Activated CD4-positive, CD25-positive, alpha-beta regulatory T cell treated with anti-CD3 and anti-CD28 coated beads, Interleukin-2, amount 50 U/mL, for 16 hours (primary cell): Measurements from ENCODE around the gene BEX4.
"Not testable (repeated sequence)": the region's sequence is repeated elsewhere in the genome, so short reads cannot be mapped to it uniquely, and the experiment has no call there.

Experiments
- DNase-seq: peaks from one replicate; pipeline ENCODE4 v3.0.0-alpha.2; 2020; ENCODE audit warnings: low read depth, low spot score

The BEX4 gene, protein sequence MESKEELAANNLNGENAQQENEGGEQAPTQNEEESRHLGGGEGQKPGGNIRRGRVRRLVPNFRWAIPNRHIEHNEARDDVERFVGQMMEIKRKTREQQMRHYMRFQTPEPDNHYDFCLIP

DNA sequence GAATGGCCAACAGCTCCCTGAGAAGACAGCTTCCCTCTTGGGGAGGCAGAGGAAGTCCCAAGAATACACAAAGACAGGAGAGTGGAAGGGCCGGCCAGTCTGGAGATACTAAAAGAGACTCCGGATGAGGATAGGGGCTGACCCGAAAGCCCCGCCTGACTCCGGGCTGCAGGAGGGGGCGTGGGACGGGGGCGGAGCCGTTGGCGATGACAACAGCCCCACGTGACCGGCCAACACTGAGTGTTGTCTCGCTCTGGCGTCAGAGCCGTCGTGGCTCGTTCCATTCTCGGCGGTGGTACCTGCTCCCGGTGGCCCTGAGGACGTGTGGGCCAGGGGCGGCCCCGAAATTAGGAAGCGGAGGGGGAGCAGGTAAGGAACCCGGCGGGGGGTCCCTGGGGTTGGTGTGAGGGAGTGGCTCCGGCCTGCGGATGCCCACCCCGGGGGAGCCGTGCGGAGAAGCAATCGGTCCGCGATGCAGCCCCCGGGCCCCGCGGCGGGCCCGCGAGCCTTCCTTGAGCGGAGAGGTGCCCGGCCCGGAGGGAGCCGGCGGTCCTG is at the start of gene BEX4:
Gene BEX4 (plus strand): TSS at position 239 of the 555 bp plus-strand sequence. CDS start 1,046 bp downstream, outside the sequence.
- DNase-seq: peak; percentile 51

DNA sequence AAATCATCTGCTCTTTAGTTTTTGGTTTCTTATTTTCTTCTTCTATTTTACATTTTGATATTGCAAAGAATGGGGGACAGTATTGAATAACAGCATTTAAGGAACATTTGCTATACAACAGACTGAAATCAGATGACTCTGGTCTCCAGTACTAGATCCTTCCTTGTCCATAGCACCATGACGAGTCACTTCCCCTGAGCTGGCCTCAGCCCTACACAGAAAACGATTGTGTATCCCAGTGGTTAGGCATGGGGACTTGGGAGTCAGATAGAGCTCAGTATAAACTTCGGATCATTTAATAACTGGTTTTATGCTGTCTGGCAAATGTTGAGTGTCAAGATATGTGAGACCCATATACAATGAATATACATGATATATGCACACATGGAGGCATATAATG is 44.7 kb upstream of the BEX4 start:
- no peak for DNase-seq

DNA sequence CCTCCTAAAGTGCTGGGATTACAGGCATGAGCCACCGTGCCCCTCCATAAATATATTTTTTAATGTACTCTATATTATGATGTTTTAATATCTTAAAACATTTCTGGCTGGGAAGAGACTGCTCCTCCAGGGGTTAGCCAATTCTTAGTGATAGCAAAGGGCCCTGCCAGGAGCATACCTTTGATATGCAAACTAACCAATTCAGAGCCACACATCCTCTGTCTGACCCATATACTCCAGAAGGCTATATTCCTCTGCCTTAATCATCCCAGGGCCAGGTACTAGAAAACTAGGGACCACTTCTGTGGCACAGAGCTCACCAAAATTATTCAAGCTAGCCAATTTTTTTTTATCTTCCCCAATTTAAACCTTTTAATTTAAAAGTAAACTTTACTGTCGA is 43.6 kb upstream of the BEX4 start:
- DNase-seq: no peak

DNA sequence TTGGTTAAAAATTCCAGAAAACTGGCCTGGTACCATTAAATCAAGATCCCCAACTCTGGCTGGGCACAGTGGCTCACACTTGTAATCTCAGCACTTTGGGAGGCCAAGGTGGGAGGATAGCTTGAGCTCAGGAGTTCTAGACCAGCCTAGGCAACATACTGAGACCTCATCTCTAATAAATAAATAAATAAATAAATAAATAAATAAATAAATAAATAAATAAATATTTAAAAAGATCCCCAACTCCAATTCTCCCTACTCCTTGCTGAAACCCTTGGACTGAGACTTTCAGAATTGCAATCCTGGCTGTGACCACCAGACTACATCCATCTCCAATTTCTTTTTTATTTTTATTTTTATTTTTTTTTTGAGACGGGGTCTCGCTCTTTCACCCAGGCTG is 39.7 kb upstream of the BEX4 start:
- not testable (repeated sequence) for DNase-seq

DNA sequence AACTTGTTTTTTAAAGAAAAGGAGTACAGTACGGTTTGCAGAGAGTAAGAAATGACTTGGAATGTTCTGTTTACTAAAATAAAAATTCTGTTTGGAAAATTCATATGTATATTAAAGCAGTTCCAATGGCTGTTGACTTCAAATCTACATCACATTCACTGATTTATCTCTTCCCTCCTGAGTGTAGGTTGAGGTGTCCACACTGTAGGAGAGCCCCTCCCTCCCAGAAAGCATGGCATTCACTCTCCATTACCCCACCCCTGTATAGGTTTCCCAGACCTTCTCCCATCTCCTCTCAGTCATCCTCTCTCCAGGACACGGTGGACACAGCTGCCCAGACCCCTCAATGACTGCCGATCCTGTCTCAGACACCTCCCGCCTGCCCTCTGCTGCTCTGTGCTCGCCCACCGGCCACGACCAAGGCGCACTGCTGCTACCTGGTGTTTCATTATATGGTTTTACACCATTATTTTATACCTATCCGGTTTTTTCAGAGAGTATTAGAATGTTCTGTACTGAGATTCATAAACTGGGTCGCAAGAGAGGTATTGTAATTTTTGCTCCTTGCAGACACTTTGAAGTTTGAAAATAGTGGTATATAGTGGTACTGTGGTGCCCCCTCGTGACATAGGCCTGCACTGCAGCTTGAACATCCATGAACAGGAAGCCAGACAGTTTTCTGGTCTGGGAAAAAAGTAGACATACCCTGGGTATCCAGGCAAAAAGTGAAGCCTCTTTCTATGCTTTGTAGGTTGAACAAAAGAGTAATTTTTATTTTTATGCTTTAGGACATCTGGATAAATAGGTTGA is 38.8 kb upstream of the BEX4 start:
- DNase-seq: peak; percentile 10

DNA sequence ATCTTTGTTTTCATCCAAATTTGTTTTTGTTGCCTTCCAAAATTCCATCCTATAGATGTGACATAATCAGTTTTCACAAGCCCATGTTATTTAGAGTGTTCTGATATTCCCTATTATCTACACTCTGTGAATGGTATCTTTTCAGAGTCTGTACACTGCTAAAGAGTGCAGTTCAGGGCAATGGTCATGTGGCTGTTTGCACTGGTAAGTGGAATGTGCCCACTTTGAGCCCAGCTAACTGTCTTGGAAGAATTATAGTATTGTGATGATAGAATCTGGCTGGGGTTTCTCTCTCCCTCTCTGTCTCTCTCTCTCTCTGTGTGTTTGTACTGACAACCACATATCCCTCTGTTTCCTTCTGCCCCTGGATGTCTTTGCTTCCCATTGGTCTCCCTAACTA is 37.4 kb upstream of the BEX4 start:
- no peak for DNase-seq

DNA sequence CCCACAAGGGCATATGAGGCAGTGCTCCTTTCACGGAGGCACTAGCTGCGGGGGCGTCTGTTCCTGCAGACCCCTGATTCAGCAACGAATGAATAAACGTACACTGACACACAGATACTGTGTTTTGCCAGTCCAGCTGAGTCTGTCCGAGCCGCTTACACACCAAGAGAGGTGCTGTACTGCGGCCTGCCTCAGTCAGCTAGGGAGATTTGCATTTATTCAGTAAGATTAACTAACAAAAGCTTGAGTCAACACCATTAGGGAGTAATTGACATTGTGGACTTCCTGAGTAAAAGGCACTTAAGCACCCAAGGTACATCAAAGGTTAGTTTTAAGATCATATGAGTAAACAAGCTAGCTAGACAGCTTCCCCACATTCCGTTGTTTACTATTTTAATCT is 31.0 kb upstream of the BEX4 start:
- DNase-seq: no peak

DNA sequence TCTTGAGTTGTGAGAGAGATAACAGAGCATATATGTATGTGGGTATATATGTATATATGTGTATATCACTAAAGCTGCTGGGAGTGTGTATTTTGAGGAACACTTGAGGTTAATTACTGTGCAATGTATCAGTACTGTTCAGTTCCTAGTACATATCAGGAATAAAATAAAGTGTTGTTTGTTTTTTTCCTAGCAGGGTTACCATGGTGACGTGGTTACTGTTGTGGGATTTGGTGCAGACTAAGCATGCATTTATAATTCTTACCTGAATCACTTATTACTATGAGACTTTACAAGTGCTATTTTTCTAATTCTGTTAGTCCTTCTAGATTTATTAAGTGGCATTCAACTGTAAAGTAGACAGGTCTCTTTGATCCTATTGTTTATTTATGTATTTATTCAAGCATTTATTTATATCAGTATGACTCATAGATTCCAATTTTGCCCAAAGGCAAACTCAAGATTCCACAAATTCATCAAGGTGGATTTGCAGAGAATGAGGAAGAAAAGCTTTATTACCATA is 26.9 kb upstream of the BEX4 start:
- DNase-seq: no peak

DNA sequence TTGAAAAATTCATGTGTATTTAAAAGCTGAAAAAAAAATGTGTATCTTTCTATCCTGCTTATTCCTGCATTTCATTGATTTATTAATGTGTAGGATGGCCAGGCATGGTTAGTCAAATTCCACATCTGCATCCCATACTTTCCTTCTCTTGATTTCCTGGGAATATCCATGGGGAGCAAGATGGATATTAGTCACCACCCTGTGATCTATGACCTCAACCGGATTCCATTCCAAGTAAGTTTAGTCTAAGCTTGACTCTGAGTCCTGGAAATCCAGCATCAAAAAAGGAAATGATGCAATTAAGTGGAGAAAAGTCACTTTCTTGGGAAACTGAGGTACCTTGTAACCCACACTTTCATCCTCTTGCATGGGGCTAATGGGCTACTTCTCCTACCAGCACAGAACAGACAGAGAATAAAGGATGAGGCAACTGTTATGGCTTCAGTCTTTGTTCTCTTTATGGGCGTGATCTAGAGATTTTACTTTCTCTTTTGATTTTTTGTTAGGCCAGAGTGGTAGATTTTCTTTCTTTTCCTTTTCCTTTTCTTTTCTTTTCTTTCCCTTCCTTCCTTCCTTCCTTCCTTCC is 17.1 kb upstream of the BEX4 start:
- DNase-seq: no peak

DNA sequence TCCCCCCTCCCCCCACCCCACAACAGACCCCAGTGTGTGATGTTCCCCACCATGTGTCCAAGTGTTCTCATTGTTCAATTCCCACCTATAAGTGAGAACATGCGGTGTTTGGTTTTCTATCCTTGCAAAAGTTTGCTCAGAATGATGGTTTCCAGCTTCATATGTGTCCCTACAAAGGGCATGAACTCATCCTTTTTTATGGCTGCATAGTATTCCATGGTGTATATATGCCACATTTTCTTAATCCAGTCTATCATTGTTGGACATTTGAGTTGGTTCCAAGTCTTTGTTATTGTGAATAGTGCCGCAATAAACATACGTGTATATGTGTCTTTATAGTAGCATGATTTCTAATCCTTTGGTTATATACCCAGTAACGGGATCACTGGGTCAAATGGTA is 16.2 kb upstream of the BEX4 start:
- DNase-seq: not testable (repeated sequence)

DNA sequence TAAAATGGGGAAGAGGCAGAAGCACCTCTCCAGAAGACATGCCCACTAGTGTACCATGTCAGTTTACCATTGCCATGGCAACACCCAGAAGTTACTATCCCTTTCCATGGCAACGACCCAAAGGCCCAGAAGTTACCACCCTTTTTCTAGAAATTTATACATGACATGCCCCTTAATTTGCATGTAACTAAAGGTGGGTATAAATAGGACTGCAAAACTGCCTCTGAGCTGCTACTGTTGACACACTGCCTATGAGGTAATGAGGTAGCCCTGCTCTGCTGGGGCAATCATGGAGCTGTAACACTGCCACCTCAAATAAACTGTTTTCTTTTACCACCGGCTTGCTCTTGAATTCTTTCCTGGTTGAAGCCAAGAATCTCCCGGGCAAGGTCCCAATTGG is 13.9 kb upstream of the BEX4 start:
- DNase-seq: no peak

DNA sequence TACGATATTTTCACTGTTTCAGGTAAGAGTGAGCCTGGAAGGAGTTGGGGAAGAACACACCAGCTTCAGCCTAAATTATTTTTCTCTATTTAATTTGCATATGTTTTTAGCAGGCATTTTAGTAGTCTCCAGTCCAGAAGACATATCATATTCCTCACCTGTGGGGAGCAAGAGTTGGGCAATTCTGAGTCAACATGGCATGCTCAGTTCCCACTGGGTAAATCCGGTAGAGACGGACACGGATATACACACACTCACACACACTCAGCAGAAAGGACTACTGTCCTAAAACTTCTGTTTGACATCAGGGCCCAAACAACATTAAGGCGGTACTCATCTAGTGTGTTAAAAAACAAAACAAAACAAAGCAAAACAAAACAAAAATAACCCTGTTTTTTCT is 4.9 kb upstream of the BEX4 start:
- no peak for DNase-seq

DNA sequence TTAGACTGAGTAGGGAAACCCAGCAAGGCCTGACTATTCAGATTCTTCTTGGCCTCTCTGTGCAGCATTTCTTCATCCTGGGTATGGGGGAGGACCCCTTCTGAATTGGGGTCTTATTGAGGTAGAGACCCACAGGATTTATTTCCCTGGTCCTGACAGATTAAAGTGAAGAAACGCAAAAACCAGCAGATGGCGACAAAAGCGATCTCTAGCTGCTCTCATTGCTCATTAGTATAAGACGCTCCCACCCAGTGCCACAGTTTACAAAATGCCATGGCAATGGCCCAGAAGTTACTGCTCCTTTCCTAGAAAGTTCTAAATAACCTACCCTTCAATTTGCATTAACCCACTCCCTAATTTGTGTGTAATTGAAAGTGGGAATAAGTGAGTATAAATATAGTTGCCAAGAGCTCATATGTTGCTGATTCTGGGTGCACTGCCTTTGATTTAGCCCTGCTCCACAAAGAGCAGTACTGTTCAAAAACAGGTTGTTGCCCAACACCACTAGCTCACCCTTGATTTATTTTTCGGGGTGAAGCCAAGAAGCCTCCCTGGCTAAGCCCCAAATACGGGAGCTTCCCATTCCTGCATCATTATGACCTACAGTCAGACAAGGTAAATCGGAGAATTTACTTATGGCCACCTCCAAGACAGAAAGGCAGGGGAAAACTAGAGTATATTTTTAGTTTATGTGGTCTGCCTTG is 3.7 kb upstream of the BEX4 start:
- peak; percentile 16 for DNase-seq

DNA sequence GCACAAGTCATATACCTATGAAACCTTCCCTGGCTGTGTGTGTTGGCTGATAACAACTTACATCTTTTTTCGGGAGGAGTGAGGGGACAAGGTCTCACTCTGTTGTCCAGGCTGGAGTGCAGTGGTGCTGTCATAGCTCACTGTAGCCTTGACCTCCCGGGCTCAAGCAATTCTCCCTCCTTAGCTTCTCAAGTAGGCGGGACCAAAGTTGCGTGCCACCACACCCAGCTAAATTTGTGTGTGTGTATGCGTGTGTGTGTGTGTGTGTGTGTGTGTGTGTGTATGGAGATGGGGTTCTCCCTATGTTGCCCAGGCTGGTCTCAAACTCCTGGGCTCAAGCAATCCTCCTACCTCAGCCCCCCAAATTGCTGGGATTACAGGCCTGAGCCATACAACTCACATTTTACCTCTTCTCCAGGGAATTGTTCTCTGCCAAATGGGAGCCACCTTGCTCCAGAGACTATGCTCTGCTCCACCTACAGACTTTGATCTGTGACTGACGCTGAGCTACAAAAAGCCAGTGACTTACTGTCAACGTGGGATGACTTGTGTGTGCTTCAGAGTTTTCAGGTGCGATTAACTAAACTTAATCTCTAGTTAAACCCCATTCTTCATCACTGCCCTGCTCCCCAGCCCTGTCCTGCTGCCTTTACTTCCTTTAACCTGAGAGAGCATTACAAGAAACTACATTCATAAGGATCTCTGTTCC is 2.0 kb upstream of the BEX4 start:
- no peak for DNase-seq

DNA sequence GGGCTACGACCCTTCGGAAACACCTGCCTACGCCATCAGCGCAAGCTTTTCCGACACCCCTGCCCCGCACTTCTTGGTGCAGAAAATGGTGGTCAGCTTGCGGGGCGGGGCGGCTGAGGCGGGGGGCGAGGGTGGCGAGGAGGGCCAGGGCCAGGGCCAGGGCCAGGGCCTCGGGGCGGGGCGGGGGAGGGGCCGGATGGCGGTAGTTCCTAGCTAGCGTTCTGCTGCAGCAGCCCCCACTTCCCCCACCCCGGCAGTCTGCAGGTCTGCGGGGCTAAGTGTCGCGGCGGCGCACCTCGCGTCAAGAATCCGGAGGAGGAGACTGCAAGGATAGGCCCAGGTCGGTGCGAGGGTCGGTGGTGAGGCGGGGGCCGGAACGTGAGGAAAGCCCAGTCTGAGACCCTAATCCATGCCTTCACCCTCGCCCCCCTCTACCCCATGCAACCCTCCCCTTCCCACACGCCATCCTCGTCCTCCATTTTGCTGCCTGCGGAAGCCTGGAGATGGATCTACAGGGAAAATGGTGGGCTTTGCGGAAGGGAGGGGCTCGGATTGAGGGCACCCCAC is 600 bp downstream of the BEX4 start:
- DNase-seq: no peak

DNA sequence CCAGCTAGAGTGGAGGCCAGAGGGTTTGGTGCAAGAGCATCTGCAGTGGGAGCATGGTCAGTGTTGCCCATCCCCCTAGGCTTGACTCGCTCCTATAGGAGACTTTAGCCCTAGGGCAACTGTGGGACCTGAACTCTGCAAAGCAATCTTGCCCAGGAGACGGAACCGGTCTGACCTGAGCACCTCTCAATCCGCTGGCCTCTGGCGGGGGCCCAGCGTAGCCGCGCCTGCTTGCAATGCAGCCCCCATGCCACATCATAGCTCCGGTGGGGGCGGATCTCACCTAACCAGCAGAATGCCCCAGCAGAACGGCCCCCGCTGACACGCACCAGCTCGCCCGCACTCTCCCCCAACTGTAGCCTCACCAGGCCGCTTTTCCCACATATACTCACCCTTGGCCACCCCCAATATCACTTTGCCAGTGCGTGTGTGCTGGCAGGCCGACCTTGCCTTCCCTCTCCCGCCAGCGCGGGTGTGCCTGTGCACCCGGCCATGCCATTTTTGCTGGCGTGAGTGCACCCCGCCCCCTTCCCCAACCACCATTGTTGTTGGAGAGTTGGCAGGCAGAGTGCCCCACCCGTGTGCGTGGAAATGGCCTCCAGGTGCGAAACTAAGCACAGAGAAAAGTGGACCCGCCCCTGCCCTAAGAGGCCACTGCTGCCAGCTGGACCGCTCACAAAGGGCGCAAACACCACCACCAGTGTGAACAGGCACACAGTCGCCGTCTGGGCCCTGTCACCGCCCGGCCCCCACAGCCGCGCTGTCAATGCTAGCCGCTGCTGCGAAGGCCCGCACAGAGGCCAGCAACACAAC is 5.8 kb downstream of the BEX4 start:
- DNase-seq: no peak

DNA sequence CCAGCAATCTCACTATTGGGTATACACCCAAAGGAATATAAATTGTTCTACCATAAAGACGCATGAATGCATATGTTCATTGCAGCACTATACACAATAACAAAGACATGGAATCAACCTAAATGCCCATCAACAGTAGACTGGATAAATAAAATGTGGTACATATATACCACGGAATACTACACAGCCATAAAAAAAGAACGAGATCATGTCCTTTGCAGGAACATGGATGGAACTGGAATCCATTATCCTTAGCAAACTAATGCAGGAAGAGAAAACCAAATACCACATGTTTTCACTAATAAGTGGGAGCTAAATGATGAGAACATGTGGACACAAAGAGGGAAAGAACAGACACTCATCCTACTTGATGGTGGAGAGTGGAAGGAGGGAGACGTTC is 11.0 kb downstream of the BEX4 start:
- DNase-seq: not testable (repeated sequence)

DNA sequence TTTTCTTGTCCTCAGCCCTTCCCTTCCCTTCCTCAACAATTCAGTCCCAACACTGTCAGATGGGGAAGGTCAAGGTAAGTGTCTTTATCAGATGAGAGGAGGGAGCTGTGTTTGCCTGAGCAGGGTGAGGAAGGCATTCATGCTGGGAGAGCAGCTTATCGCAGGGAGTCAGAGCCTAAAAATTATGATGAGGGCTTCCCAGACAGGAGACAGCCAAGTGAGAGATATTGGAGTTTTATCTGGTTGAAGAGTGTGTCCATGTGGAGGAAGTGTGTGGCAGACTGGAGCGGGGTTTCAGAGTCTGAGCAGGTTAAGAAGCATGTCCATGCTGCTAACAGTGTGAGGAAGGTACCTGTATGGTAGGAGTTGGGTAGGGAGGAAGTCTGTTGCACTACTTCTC is 18.4 kb downstream of the BEX4 start:
- no peak for DNase-seq

DNA sequence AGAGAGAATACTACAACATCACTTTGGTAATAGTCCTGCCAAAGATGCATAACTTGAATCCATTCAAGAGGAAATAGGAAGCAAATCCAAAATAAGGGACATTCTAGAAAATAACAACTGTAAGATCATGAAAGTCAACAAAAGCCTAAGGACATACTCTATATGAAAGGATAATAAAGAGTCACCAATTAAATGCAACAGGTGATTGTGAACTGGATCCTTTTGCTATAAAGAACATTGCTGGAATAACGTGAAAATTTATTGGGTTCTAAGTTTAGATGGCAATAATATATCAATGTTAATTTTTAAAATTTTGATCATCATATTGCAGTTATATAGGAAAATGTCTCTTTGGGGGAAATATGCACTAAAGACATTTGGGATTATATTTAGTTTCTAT is 20.0 kb downstream of the BEX4 start:
- no peak for DNase-seq

DNA sequence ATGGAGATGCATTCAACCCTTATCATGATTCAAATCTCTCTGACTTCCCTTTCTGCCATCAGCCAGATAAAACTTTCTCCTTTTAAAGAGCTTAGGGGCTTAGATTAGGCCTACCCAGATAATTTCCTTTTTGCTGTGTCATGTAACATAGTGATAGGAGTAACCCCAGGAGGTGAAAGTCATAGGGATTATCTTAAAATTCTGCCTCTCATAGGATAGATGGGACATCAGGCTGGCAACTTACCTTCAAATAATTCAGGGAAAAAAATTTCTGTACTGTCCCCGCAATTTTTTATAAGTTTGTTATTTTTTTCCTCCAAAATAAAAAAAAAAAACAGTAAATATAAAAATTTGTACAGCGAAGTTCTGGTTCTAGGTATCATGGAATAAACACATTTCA is 20.7 kb downstream of the BEX4 start:
- not testable (repeated sequence) for DNase-seq
